HG02870 (cell line): ENCODE measurements around the gene CTIF.
A peak's percentile ranks its signal among the peaks of the same experiment; 100 is the strongest.
"Not testable (repeated sequence)": the region's sequence is repeated elsewhere in the genome, so short reads cannot be mapped to it uniquely, and the experiment has no call there.

Experiments used
- ATAC-seq: cut with Tn5 transposase; IDR thresholded peaks from one replicate; pipeline ENCODE4 v1.9.1; 2021; ENCODE audit warnings: mild to moderate bottlenecking, moderate library complexity; ENCODE audit not compliant: unreplicated experiment

Gene CTIF

DNA sequence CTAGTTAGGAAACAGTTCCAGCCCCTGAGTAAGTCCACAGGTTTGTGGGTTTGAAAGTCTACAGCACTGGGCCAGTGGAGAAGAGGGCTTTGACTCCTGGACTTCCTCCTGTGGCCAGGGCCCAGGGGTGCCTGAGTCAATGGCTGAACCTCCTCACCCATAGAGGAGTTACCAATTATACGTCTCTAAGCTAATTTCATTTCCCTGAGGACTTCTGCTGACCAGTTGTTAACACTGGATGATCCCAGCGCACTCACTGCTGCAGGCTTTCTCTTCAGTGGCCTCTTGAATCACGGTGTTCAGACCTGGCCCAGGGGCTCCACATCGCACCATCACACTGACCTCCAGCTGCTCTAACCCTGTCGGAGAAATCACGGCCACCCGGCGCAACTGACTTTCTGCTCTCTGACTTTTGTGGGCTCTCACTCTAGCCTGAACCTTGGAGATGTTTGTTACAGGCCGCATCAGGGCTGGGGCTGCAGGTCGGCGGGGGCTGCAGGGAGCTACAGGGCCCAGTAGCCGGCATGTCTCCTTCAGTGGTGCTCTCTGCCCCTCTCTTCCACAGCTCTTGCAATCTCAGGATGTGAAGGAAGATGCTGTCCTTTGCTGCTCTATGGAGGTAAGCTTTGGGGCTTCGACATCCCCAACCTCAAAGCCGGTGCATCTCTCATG lies 318.3 kb downstream of the CTIF start:
- no peak for ATAC-seq

DNA sequence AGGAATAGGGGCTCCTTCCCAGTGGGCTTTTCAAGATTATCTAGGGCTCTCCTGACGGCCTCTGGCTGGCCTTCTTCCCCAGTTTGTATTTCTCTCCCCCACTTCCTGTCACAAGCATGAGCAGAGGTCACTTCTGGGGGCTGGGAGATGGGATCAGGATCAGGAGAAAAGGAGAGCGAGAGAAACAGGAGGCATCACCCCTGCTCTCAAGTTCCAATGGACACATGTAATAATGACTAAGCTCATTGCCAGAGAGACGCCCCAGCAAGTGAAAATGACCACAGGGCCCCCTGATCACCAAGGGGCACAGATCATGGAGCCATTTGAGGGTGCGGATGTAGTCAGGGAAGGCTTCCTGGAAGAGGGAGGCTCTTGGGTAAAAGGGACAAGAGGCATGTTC lies 319.8 kb downstream of the CTIF start:
- ATAC-seq = no peak

DNA sequence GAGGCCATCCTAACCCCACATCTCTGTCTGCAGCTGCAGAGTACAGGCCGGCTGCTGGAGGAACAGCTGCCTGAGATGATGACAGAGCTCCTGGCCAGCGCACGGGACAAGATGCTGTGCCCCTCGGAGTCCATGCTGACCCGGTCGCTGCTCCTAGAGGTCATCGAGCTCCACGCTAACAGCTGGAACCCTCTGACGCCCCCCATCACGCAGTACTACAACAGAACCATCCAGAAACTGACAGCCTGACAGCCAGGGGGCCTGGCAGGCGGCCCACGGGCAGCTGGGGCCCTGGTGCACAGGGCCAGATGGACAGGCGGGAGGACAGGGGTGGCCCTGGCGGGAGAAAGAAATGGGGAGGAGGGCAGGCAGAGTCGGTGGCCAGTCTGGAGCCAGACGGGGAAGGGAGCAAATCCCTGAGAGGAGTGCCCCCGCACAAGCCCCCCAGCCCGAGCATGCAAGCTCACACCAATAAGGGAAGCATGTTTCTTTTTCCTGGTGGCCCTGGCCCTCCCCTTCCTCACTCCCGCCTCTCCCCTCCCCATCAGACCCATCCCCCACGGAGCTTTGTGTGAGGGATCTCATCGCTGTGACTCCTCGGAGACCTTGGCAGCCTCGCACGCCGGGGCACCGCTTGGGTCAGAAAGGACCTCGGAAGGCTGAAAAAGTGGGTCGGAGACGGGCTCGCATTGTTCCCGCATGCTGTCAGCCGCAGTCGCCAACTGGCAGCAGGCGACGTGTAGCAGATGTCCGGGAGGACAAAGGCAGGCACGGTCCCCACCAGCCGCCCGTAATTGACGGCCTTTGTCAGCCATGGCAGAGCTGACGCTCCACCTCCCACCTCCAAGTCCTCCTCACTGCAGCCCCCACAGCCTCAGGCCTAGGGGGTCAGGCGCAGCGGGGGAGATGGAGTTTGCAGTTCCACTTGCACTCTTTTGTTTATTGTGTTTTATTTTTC lies 320.8 kb downstream of the CTIF start:
- no peak for ATAC-seq

DNA sequence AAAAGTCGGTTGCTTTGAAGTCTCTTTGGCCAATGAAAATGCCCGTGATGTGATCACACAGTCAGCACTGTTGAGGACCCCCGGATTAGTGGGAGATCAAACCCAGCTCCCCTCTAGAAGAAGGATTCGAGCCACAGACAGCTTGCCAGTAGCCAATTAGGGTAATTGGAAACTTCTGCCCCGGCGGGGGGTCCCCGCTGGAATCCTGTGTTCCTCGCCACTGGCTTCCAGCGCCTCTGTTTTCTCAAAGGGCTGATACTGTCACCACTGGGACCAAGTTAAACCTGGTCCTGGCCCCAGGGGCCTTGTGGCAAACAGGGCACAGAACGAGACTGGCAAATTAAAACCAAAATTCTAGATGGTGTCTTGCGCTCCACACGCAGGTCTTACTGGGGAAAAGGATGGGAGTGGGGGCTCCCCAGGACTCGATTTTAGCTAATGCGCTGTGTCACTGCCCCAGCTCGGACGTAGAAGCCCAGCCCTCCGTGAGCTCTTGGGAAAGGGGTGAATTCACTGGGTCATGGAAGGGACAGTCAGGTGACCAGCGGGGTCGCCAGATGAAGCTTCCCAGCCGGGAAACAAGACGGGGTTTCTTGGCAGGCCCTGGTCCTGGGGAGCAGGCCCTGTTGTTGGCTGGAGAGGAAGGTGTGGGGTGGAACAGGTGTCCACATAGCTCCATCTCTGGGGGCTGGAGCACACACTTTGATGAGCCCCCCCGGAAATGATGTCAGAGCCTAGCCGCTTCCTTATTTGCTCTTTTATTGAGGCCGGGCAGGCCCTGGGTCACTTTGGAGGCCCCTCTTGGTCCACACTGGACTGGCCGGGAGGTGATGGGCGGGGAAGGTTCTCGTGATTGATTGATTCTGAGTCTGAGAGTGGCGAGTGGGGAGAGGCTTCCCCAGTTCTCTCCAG lies 321.7 kb downstream of the CTIF start:
- ATAC-seq = no peak

DNA sequence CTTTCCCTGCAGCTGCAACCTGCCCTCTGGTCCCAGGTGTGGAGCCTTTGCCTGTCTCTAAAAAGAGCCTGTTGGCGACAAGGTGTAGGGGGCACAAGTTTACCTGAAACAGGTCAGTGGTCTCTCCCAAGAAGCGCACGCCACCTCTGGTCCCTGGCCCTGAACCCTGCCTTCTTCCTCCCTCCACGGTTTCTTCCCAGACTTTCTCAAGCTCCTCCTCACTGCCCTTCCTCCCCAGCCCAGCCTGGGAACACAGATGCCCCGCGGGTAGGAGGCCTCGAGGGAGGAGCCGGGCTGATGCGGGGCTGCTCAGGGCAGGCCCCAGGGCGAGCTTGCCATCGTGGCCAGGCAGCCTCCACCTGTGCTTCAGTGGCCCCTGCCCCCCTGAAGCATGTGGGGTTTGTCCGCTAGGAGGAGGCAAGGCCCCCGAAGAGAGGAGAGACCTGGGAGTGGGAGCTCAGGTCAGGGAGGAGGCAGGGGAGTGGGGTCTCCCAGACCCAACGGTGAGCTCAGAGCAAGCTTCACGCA lies 322.4 kb downstream of the CTIF start:
- ATAC-seq = no peak

DNA sequence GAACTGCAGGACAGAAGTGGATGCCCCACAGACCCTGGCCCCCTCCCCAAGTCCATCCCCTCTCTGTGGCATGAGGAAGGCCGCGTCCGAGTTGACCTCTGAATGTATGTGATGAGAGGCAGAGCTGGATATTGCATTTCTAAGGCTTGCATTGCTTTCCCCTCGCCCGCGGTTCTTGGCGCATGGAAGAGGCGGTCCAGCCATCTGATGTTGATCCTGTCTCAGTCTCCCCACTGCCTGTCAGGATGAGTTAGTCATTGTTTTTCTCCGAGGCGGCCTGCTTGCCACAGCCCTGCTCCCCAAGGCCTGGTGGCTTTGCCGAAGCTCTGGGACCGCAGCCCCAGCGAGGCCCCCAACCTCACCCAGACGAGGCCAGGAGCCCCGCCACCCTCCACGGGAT lies 323.3 kb downstream of the CTIF start:
- ATAC-seq = no peak

DNA sequence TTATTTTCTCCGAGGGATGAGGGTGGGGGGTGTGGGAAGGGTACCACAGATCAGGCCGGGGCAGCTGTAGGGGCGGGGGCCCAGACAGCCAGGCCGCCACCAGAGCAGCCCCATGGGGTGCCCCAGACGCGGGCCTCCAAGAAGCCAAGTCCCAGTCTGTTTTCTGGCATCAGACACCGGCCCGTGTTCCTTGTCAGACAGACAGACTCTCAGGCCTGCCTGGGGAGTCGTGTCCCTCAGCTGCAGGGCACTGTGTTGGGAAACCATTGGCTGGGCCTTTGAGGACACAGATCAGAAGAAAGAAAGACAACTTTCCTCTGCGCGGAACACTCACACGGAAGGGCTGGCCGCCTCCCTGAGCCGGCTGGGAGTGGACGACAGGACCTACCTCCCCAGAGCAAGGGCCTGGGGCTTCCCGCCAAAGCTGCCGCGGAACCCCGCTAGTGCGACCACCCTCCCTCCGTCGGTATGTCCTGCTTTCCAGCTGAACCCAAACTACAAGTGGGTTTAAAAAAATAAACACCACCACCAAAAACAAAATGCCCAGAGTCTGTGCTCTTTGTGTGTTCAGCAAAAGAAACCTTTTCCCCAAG lies 323.9 kb downstream of the CTIF start:
- ATAC-seq = no peak

DNA sequence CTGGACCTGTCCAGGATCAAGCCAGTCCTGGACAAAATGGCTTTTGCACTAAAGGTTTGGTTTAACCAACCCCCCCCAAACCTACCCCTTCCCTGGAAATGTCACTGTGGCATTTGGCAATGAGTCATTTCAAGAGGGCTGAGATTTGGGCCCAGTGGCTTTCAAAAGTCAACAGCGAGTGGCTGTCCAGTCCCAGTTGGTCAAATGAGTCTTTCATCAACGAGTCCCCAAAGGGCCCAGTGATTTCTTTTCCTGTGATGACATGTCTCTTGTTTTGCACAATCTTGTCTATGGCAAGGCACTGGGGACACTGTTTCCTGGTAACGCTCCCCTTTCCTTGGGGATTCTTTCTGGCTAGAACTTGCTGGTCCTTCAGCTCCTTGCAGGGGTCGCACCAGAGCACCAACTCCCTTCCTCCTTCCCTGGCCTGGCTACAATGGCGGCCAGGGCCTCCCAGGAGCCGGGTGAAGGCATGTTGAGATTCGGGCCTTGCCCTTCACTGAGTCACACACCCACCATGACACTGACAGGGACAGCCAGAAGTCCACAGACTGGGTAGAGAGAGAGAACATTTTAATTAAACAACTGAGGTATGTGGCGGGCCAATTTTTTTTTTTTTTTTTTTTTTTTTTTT lies 324.7 kb downstream of the CTIF start:
- no peak for ATAC-seq

DNA sequence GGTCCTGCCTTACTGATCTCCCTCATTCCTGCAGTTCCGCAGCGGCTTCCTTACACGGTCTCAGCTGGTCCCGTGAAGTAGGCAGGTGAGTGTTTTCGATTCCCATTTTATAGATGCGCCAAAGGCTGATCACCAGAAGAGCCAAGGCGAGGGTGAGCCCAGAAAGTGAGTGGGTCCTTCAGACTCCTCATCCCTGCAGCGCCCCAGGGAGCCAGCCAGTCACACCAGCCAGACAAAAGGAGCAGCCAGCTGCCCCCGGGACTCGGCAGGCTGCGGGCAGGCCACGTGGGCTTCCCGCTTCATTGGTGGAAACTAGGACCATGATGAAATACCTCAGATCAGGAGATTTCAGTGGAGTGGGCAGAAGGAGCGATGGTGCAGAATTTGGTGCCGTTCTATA lies 326.0 kb downstream of the CTIF start:
- ATAC-seq = no peak

DNA sequence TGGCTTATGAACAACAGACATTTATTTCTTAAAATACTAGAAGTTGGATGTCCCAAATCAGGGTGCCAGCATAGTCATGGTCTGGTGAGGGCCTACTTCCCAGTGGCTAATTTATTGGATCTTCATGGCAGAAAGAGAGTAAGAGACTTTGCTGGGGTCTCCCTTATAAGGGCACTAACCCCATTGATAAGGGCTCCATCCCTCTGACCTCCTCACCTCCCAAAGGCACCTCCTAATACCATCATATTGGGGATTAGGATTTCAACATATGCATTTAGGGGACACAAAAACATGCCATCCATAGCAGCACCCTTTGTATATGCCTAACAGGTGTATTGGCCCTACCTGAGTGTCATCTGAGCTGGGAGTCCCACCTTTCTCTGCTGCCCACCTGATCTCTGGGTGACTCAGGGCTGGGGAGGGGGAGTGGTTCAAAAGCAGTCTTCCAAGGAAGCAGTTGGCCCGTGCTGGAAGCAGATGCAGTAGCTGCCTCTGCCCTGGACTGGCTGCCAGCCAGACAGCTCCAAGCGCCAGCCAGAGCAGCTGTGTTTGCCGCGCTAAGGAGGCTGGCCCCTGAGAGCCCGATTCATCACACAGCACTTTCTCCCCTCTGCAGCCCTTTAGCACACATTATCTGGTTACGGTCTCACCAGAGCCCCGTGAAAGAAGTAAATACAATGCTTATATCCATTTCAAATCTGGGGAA lies 327.4 kb downstream of the CTIF start:
- ATAC-seq = no peak

DNA sequence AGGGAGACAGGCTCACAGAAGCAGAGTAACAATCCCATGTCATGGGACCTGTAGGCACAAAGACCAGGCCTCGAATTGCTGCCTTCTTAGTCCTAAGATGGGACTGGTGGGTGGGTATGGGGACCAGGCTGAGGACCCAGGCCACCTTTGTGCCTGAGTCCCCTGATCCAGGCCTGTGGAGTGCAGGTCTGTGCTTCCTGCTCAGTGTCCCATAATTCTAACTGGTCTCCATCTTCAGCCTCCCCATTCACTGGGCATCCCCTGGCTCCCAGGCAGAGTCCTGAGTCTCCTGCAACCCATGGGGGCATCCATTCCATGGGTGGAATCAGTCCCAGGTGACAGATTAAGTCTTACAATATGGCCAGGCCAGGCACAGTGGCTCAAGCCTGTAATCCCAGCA lies 328.0 kb downstream of the CTIF start:
- ATAC-seq = no peak

DNA sequence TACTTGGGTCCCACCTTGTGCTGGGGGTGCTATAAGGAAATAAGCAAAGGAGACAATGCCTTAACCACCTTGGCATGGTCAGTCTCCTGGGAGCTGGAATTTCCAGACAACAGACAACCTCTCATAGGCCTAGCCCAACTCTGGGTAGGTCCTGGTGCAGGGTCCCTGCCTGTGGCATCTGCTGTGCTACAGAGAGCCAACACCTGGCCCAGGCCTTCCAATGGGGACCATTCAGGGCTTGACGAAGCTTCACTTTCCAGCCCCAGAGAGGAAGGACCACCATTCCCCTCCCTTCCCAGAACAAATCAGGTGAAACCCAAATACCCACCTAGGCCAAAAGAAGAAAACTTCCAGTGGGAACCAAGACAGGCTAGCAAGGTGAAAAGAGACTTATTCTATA lies 329.1 kb downstream of the CTIF start:
- ATAC-seq = no peak

DNA sequence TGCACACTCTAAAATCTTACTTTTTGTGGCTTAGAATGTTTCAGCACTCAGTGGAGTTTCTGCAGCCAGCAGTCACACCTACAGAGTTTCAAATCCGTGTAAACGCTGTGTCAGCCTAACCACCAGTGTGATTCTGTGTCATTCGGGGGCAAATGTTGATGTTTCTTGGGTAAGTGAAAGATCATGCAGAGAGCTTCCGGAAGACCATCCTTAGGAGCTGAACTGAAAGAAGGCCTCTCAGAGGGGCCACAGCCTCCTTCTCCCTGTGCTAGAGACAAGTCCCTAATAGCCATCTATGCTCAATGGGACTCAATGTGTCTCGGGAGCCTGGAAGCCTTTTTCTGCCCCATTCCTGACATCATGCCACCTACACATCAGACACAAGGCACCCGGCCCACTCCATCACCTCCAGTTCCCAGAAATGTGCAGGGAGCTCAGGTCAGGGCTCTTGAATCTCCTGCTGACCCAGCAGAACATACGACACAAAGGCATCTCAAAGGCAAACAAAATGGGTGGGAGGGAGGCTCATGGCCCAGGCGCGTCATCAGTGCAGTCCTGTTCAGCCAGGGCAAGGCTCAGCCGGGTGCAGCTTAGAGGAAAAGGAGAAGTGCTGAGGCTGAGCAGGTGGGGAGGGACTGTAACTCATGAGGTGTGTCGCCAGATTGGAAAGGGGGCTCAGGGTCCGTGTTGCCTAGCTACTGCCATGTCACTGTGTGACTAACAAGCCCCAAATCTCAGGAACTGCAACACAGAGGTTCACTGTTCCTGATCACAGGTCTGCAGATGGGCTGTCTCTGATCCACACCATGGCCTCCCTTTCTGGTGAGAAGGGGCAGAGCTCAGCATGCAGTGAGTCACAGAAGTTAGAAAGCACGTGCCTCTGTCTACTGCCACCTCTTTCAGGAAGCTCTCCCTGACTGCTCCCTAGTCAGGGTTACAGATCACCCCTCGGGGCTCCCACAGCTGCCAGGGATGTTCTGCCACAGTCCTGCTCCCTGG lies 329.9 kb downstream of the CTIF start:
- ATAC-seq = peak; percentile 80

DNA sequence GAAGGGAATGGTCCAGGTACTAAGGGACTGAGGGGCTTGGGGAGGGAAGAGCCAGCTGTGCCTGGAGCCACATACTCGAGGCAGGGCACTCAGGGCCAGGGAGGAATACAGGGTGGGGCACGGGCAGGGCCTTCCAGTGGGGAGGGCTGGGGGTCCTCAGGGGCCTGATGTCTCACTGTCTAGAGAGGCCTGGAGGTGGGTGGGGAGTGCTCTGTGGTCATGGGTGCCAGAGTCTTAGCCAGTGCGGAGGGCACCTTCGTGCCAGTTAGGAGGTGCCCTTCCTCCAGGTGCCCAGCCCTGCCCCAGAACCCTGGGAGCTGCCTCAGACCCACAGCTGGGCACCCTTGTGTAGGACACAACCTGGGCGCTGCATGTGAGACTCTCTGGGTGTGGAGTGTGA lies 330.8 kb downstream of the CTIF start:
- ATAC-seq = no peak

DNA sequence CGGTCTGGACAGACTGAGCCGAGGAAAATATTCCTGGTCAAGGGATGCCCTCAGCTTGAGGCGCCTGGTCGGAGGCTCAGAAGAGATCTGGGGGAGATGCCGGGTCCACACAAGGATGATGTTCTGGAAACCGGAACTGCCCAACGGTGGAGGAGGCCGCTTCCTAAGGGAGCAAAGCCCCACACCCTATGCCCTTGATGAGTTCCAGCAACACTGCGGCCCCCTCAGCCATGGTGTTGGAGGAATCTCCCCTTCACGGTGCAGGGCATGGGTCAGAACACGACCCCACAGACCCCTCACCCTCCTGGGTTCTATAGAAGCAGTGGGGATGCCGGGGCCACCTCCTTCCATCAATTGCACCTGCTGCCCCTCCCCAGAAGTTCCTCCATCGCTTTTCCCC lies 332.1 kb downstream of the CTIF start:
- ATAC-seq = not testable (repeated sequence)

DNA sequence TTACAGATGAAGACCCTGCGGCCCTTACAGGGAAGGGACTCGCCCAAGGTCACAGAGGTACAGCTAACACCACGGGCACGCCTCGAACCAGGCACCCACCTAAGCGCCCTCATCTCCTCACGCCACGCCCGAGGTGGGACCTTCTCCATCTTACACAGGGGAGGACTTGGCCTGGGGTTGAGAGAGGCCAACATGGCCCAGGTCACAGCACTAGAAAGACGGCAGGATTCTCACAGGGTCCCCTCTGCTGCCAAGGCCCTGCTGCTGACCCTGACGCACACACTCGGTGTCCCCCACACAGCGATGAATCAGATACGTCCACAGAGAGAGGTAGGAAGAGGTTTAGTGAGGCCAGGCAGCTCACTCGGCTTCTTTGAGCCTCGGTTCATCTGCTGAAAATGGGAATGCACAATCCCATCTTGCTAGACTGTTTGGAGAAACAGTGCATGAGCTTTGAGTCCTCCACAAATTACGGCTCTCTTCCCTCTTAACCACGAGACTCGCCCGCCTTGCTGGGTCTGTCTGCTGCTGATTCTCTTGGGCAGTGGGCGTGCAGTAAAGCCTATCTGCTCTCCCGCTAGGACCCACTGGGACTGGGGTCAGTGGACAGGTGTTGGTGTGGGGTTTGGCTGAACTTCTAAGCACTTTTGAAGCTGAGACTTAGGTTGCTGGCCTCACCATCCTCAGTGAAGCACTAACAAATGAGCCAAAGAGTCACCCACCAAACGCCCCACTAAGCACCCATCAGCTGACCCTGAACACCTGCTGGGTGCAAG lies 332.7 kb downstream of the CTIF start:
- no peak for ATAC-seq
